TTC549 (cell line): Measurements from ENCODE around the gene VPS54.
"Not testable (repeated sequence)": the region's sequence is repeated elsewhere in the genome, so short reads cannot be mapped to it uniquely, and the experiment has no call there.

Experiments
- FAIRE-seq: peaks from 2 replicates; lab custom pipeline; 2012; peaks lifted over from hg19 to GRCh38; lab: Jason Lieb, UNC

Gene VPS54

DNA sequence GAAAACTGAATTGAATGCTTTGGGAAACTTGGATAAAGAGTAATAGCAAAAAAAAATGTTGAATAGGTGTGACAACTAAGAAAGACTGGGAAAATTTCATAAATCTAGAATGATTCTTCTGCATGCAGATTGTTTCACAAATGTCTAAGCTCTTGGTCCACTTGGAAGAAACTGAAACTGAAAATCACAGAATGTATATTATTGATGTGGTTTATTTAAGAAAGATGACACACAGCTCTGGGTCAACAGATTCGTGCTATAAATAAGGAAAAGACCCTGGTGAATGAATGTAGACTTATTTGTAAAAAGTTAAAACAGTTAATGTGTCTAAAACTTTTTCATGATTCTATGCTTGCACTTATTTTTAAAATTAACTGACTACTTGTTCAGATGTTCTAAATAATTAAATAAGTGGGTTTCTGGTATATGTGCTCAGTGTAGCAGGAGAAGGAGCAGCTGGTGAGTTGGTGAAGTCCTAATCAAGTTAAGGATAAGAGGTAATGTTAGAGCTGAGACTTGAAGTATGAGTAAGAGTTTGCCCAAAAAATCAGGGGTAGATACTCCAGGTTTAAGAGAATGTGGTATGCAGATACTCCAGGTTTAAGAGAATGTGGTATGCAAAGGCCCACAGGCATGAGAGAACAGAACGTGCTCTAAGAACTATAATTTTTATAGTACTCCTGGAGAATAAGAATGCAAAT is 153.1 kb downstream of the VPS54 start:
- no peak for FAIRE-seq

- no peak for FAIRE-seq
These were observed 153.9 kb downstream of the VPS54 start for GRCh38 chr2:63865159-63865799.

DNA sequence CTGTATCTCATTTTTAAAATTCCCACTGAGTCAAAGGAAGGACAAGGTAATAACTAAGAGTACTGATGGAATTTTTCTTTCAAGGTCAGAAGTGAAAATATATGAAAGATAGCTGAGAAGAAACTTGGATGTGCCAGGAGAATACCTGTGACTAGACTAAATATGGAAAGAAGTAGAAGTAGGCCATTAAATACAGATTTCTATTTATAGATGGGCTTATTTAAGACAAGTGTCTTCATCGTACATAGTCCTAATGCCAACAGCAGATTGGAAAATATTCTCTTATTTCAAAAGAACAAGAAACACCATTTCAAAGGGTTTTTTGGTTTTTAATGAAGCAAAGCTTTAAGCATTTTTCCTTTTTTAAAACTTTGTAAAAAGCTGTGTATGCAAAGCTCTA is 155.5 kb downstream of the VPS54 start:
- FAIRE-seq: no peak

- FAIRE-seq: no peak
These were observed 156.4 kb downstream of the VPS54 start for GRCh38 chr2:63862806-63863205.

DNA sequence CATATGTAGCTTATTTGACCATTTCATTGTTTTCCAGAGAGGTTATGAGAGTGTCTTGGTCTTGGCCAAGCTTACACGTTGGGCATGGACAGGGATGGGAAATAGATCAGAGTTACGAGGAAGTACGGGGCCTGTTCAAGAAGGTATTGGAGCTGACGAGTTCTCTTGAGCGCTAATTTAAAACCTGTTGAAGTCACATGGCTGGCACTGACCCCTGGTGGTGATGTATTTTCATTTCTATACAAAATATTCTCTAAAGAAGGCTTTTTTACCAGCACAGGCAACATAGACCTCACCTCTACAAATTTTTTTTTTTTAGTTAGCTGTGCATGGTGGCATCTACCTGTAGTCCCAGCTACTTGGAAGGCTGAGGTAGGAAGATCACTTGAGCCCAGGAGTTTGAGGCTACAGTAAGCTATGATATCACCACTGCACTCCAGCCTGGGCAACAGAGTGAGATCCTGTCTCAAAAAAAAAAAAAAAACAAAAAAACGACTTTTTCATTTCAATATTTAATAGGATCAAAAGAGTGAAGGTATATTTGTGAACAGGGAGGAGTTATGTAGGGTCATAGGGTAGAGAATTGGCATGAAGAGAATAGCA is 157.9 kb downstream of the VPS54 start:
- no peak for FAIRE-seq

- no peak for FAIRE-seq
These were observed 160.9 kb downstream of the VPS54 start for GRCh38 chr2:63858291-63858690.

DNA sequence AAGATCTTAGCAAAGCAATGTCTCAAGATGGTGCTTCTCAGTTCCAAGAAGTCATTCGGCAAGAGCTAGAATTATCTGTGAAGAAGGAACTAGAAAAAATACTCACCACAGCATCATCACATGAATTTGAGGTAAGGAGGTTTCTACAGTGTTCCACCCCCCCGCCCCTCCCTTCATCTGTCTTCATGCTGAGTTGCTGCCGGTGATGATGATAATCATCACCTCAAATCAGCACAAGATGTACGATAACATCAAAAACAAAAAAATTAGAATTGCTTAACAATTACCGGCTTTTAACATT is 163.0 kb downstream of the VPS54 start:
- FAIRE-seq: no peak

- FAIRE-seq: no peak
These were observed 163.6 kb downstream of the VPS54 start for GRCh38 chr2:63855418-63856302.

DNA sequence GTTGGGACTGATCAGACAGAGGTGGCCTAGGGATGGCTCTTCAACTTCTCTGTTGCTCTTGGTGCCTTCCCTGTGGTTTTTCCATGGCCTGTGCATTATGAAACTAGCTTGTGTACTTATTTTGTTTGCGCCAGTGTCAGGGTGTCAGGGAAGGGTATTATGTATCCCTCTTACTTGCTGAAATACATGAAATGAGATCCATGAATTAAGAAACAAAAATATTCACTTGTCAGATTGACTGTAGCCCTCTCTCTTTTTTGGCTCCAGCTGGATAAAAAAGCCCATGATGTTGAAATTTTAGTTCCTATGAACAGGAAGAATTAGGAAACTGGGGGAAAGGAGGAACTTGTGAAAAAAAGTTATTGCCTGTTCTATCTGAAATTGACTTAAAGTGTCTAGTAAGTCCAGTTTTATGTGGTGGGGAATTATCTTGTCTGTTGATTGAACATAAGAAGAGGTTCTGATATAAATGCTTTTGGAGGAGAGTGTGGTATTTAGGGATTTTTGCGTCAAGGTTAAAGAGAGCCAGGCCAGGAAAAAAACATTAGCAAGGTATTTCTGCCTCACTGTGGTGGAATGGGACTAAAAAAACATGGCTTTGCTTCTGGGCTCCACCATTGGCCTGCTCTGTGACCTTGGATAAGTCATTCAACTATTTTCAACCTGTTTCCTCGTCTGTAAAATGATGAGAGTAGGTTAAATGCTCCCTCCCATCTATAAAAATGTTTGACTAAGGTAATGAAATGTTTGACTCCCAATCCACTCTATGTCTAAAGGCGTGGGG is 165.5 kb downstream of the VPS54 start:
- FAIRE-seq: no peak

GRCh38 chr2:63851691-63852311 is 167.4 kb downstream of the VPS54 start:
- FAIRE-seq: no peak

DNA sequence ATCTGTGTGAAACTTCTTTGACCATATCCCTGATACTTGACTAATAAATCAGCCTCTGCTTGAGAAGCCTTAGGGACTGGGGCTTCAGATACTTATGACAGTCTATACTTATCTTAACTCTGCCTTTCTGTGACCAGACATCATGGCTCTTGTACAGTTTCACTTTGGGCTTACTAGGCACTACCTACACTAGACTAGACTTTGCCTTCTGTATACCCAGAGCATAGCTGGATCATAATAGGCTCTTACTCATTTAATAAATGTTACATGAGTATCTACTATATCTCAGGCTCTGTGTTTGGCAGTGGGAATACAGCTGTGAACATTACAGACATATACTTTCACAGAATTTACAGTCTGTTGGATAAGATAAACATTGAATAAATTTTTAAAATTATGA is 168.6 kb downstream of the VPS54 start:
- no peak for FAIRE-seq

- peak; percentile 50 for FAIRE-seq
These were observed 169.0 kb downstream of the VPS54 start for GRCh38 chr2:63850204-63850571.

DNA sequence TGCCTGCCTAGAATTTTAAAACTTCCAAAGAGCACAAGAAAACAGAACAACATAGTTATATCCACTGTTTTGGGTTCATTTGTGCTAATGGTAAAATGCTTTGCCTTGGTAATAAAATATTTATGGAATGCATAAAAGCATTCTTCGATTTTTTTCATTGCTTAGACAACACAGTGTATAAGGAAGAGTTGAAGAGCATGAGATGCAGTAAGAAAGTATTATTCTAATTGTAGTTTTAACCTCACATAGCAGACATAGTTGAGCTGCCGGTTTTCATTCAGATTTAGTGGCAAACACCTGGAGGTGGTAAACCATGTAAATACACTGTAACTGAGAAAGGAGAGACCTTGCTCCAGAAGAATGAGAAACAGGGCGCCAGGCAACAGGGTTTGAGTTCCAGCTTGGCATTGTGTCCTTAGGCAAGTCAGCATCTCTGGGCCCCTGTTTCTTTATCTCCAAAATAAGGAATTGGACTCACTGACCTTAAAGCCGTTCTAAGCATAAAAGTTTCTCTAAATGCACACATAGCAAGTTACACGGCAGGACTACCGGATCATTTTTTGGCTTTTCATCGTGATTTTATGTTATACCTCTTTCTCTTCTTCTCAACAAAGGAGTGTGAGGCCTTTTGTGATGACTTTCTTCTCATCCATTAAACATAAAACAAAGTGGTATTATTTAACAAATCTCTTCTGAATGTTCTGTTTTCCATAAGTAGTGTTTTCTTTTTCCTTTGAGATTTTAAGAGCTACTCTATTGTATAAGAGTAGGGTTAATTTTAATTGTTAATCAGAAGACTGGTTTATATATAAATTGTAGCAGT is 169.6 kb downstream of the VPS54 start:
- no peak for FAIRE-seq

GRCh38 chr2:63847571-63847970 is 171.7 kb downstream of the VPS54 start:
- not testable (repeated sequence) for FAIRE-seq

- FAIRE-seq: no peak
These were observed 172.7 kb downstream of the VPS54 start for GRCh38 chr2:63846487-63846886.

GRCh38 chr2:63845866-63846265 is 173.4 kb downstream of the VPS54 start:
- FAIRE-seq: no peak

GRCh38 chr2:63844616-63845015 is 174.6 kb downstream of the VPS54 start:
- no peak for FAIRE-seq

DNA sequence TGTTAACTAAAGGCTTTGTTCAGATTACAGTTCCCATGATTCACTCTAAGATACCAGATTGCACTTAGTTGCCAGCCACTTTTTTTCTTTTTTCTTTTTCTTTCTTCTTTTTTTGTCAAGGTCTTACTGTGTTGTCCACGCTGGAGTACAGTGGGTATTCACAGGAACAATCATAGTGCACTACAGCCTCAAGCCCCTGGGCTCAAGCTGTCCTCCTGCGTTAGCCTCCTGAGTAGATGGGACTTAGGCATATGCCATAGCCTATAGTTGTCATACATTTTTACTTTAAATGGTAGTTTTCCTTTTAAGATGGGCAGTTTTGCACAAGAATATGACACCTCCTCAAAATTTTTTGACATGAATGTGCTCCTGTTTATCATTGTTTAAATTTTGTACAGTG is 175.4 kb downstream of the VPS54 start:
- FAIRE-seq: no peak

- FAIRE-seq: no peak
These were observed 176.1 kb downstream of the VPS54 start for GRCh38 chr2:63843093-63843492.

- no peak for FAIRE-seq
These were observed 176.8 kb downstream of the VPS54 start for GRCh38 chr2:63842149-63843061.
